ENCODE data around the gene UGT1A1. TPM values are rescaled to one million over a fixed set of nuclear protein-coding genes. Genes with fewer than 3 reads are reported as not detected.

UGT1A1 gene
- total and polyA plus RNA-seq, 2 of the 13 experiments (the other 11 are each of a cell fraction or from before 2014, with no cell fraction given), result 0.69 to 0.75 TPM

DNA sequence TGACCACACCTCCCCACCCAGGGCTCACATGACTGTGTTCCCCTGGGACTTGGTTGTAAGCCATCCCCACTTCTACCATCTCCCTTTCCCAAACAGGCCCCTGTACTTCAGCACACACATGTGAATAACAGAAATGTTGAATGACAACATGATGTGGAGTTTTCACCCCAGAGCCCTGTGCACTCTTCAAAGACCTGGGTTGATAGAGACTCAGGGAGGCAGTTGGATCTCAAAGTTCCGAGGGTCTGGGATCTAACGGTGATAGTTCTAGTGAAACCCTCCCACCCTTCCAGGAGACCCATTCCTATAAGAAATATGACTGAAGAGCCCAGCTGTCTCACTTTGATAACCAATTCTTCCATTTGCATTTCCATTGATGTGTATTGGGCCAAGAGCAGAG is 18.0 kb downstream of the UGT1A1 start, which contains the start of gene MROH2A:
MROH2A (plus strand) TSS at position 301 of the 400 bp plus-strand sequence. CDS start 1,029 bp downstream, outside the sequence.
- Histone ChIP-seq H3K4me2 (ENCODE audit: low read depth, low read length) (no peak within 1 kb of the TSS), H2AFZ (ENCODE audit: low read length) (no peak within 1 kb of the TSS), H3K9ac (ENCODE audit: insufficient read depth, low read depth, low read length) (no peak within 1 kb of the TSS), H3K27ac (ENCODE audit: extremely low read length, insufficient read depth, low read length) (no peak within 1 kb of the TSS), H3K9me3 (ENCODE audit: low read length) (peaks cover 5% of the 10 kb centered on the region; the same call in 1 of the 2 replicates), H3K4me1 (ENCODE audit: insufficient read depth, low read length) (no peaks in the 10 kb centered on the region), H3K4me3 (replicated peaks in 1 of 3; ENCODE audit: insufficient read depth in 1 of 3, low read depth in 2 of 3, low read length in 3 of 3) (no peak within 1 kb of the TSS), H3K27me3 (ENCODE audit: control insufficient read depth in 1 of 2, insufficient read depth in 2 of 2, low read length in 2 of 2) (peaks cover 3 to 58% of the 10 kb centered on the region in 2 experiments; a peak in 4 of 5 replicates), H4K20me1 (ENCODE audit: insufficient read depth, low read length) (no peaks in the 10 kb centered on the region), H3K79me2 (ENCODE audit: insufficient read depth, low read length) (no peaks in the 10 kb centered on the region), H3K36me3 (replicated peaks in 1 of 2; ENCODE audit: control insufficient read depth in 1 of 2, insufficient read depth in 2 of 2, low read length in 2 of 2) (no peaks in the 10 kb centered on the region)
- POLR2A ChIA-PET, result no interaction called here
- intact Hi-C loops (cut with micrococcal nuclease; ENCODE audit: unreplicated experiment), result no loop called here
- DNase-seq (ENCODE audit: low spot score) (no peak), FAIRE-seq (no peak), ATAC-seq (no peak)
- CTCF ChIA-PET (ENCODE audit: low intra/inter-chr PET ratio, low total read pairs), result no interaction called here
- BruUV-seq (replicated peaks), result no TSS peak
- in situ Hi-C loops (cut with HindIII; ENCODE audit: extremely low pct_ligation_motif_present, low pct_unique_long_range_greater_than_20kb), result no loop called here
- WGBS (ENCODE audit: low lambda C conversion rate), result 31% methylated on average over 2 of the region's 2 CpGs
- TF ChIP-seq, protein P1, sequence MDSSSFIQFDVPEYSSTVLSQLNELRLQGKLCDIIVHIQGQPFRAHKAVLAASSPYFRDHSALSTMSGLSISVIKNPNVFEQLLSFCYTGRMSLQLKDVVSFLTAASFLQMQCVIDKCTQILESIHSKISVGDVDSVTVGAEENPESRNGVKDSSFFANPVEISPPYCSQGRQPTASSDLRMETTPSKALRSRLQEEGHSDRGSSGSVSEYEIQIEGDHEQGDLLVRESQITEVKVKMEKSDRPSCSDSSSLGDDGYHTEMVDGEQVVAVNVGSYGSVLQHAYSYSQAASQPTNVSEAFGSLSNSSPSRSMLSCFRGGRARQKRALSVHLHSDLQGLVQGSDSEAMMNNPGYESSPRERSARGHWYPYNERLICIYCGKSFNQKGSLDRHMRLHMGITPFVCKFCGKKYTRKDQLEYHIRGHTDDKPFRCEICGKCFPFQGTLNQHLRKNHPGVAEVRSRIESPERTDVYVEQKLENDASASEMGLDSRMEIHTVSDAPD (CRISPR knock-in tag; IDR thresholded peaks at IDR 0.05), result no peak
- no peak for TF ChIP-seq ZIK1 (CRISPR knock-in tag; IDR thresholded peaks at IDR 0.05; ENCODE audit: borderline replicate concordance, low read depth)
- TF ChIP-seq, protein P2, sequence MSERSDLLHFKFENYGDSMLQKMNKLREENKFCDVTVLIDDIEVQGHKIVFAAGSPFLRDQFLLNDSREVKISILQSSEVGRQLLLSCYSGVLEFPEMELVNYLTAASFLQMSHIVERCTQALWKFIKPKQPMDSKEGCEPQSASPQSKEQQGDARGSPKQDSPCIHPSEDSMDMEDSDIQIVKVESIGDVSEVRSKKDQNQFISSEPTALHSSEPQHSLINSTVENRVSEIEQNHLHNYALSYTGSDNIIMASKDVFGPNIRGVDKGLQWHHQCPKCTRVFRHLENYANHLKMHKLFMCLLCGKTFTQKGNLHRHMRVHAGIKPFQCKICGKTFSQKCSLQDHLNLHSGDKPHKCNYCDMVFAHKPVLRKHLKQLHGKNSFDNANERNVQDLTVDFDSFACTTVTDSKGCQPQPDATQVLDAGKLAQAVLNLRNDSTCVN (CRISPR knock-in tag; IDR thresholded peaks at IDR 0.05; ENCODE audit: borderline replicate concordance), result no peak
- no peak for TF ChIP-seq SNRNP70 (IDR thresholded peaks at IDR 0.05; ENCODE audit: low read depth, low read length)
- no peak for TF ChIP-seq TP53 (CRISPR knock-in tag; conservative IDR thresholded peaks at IDR 0.05)
- no peak for TF ChIP-seq ZZZ3 (CRISPR knock-in tag; IDR thresholded peaks at IDR 0.05; ENCODE audit: borderline replicate concordance)
- no peak for TF ChIP-seq ZNF816 (CRISPR knock-in tag; IDR thresholded peaks at IDR 0.05; ENCODE audit: borderline replicate concordance)
- no peak for TF ChIP-seq ZNF724P (CRISPR knock-in tag; IDR thresholded peaks at IDR 0.05; ENCODE audit: borderline replicate concordance)
- TF ChIP-seq ZNF230 (CRISPR knock-in tag; IDR thresholded peaks at IDR 0.05), result no peak
- TF ChIP-seq ZNF781 (CRISPR knock-in tag; IDR thresholded peaks at IDR 0.05; ENCODE audit: borderline replicate concordance, not compliant biosample characterization), result no peak
- TF ChIP-seq, protein P3, sequence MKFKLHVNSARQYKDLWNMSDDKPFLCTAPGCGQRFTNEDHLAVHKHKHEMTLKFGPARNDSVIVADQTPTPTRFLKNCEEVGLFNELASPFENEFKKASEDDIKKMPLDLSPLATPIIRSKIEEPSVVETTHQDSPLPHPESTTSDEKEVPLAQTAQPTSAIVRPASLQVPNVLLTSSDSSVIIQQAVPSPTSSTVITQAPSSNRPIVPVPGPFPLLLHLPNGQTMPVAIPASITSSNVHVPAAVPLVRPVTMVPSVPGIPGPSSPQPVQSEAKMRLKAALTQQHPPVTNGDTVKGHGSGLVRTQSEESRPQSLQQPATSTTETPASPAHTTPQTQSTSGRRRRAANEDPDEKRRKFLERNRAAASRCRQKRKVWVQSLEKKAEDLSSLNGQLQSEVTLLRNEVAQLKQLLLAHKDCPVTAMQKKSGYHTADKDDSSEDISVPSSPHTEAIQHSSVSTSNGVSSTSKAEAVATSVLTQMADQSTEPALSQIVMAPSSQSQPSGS (CRISPR knock-in tag; IDR thresholded peaks at IDR 0.05), result no peak
- TF ChIP-seq RARA (CRISPR knock-in tag; IDR thresholded peaks at IDR 0.05), result no peak
- TF ChIP-seq TBP (CRISPR knock-in tag; IDR thresholded peaks at IDR 0.05), result no peak
- TF ChIP-seq, protein P4, sequence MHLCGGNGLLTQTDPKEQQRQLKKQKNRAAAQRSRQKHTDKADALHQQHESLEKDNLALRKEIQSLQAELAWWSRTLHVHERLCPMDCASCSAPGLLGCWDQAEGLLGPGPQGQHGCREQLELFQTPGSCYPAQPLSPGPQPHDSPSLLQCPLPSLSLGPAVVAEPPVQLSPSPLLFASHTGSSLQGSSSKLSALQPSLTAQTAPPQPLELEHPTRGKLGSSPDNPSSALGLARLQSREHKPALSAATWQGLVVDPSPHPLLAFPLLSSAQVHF (CRISPR knock-in tag; IDR thresholded peaks at IDR 0.05), result no peak
- TF ChIP-seq SALL2 (CRISPR knock-in tag; IDR thresholded peaks at IDR 0.05), result no peak
- no peak for TF ChIP-seq ZKSCAN1 (IDR thresholded peaks at IDR 0.05; ENCODE audit: low read length)
- TF ChIP-seq, protein P5, sequence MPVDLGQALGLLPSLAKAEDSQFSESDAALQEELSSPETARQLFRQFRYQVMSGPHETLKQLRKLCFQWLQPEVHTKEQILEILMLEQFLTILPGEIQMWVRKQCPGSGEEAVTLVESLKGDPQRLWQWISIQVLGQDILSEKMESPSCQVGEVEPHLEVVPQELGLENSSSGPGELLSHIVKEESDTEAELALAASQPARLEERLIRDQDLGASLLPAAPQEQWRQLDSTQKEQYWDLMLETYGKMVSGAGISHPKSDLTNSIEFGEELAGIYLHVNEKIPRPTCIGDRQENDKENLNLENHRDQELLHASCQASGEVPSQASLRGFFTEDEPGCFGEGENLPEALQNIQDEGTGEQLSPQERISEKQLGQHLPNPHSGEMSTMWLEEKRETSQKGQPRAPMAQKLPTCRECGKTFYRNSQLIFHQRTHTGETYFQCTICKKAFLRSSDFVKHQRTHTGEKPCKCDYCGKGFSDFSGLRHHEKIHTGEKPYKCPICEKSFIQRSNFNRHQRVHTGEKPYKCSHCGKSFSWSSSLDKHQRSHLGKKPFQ (CRISPR knock-in tag; IDR thresholded peaks at IDR 0.05; ENCODE audit: insufficient replicate concordance), result no peak
- no peak for TF ChIP-seq SOX13 (IDR thresholded peaks at IDR 0.05)
- TF ChIP-seq SOX13 (CRISPR knock-in tag; conservative IDR thresholded peaks at IDR 0.05 in 1 of 2, IDR thresholded peaks at IDR 0.05 in 1 of 2), result no peak
